ENCODE measurements around the gene MR1.

MR1 gene

DNA sequence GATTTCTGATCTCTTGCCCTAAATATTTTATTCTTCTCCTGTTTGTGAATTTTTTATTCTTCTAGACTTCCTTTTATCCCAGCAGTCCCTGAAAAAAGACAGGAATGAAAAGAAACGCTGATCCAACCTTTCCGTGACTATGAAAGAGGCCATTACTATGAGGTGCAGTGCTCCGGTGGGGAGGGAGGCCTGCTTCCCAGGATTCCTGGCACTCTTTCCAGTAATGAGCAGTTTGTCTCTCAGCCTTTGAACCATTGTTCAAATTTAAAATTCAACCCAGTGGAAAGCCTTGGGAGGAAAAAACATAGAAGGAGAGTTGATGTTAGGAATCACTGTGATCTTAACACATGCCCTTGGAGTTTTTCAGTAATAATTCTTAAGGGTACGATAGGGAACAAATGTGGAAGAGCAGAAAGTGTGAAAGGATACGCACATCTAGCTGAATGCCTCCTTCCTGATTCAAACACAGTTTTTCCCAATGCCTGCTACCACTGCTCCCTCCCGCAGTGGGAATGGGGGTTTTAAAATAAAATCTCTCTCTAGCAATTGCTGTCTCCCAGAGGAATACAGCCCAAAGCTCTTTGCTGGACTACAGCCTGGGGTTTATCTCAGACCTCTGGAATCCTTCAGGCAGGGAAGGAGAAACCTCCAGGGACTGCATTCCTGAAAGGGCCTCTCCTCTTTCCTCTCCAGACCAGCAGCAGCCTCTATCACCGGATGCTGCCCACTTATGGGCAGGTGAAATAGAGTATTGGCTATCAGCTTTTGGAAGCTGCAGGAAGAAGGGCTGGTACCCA lies 60.8 kb downstream of the MR1 start:
- no peaks in the 10 kb centered on the region for H3K9me2 ChIP-seq (replicated peaks; ENCODE audit: low read depth, low read length)
- no peak overlapping the region for H3K9ac ChIP-seq (ENCODE audit: low read depth, low read length, poor library complexity, severe bottlenecking)
- no peak overlapping the region for H3K4me2 ChIP-seq (ENCODE audit: low read depth, low read length, poor library complexity, severe bottlenecking)

DNA sequence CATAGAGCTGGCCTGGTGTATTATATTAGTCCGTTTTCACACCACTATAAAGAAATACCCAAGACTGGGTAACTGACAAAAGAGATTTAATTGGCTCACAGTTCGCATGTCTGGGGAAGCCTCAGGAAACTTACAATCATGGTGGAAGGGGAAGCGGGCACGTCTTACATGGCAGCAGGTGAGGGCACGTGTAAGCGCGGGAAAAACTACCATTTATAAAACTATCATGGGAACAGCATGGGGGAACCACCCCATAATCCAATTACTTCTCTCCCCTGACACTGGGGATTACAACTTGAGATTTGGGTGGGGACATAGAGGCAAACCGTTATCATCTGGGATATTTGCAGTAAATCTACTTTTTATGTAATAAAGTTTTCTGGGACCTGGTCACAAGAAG lies 61.5 kb downstream of the MR1 start:
- Histone ChIP-seq H3F3A (ENCODE audit: low read depth) (no peaks in the 10 kb centered on the region), H3K9me2 (replicated peaks; ENCODE audit: low read depth, low read length) (no peaks in the 10 kb centered on the region), H3K4me2 (ENCODE audit: low read depth, low read length, poor library complexity, severe bottlenecking) (no peak overlapping the region), H3K9me3 (ENCODE audit: insufficient read depth, low read depth, low read length) (no peaks in the 10 kb centered on the region), H3K4me3 (ENCODE audit: low read length, poor library complexity, severe bottlenecking) (no peak overlapping the region), H3K9ac (ENCODE audit: low read depth, low read length, poor library complexity, severe bottlenecking) (no peak overlapping the region), H3K36me3 (ENCODE audit: insufficient read depth, low read length) (no peaks in the 10 kb centered on the region), H3K27me3 (ENCODE audit: insufficient read depth, low read length, poor library complexity, severe bottlenecking) (no peaks in the 10 kb centered on the region), H3K79me2 (ENCODE audit: insufficient read depth, low read length) (peaks cover 50% of the 10 kb centered on the region), H2AFZ (ENCODE audit: low read length) (no peak overlapping the region), H4K20me1 (ENCODE audit: insufficient read depth, low read length, poor library complexity, severe bottlenecking) (peaks cover 37% of the 10 kb centered on the region), H3K4me1 (ENCODE audit: insufficient read depth, low read length, poor library complexity, severe bottlenecking) (peaks cover 38% of the 10 kb centered on the region)
- TF ChIP-seq CTCF (conservative IDR thresholded peaks at IDR 0.05; ENCODE audit: low read length) (no peak), EZH2phosphoT487 (IDR thresholded peaks at IDR 0.05; ENCODE audit: borderline replicate concordance) (no peak)

More for the DNA sequence above, 60.8 kb downstream of the MR1 start:
- no peak for TF ChIP-seq EZH2phosphoT487 (IDR thresholded peaks at IDR 0.05; ENCODE audit: borderline replicate concordance)
- TF ChIP-seq CTCF (conservative IDR thresholded peaks at IDR 0.05; ENCODE audit: low read length) = no peak
- no peak overlapping the region for H2AFZ ChIP-seq (ENCODE audit: low read length)
- H3F3A ChIP-seq (ENCODE audit: low read depth) = no peaks in the 10 kb centered on the region
- peaks cover 57% of the 10 kb centered on the region for H3K79me2 ChIP-seq (ENCODE audit: insufficient read depth, low read length)
- H3K4me3 ChIP-seq (ENCODE audit: low read length, poor library complexity, severe bottlenecking) = no peak overlapping the region
- peaks cover 32% of the 10 kb centered on the region for H3K4me1 ChIP-seq (ENCODE audit: insufficient read depth, low read length, poor library complexity, severe bottlenecking)
- no peaks in the 10 kb centered on the region for H3K27me3 ChIP-seq (ENCODE audit: insufficient read depth, low read length, poor library complexity, severe bottlenecking)
- no peaks in the 10 kb centered on the region for H3K36me3 ChIP-seq (ENCODE audit: insufficient read depth, low read length)
- H3K9me3 ChIP-seq (ENCODE audit: insufficient read depth, low read depth, low read length) = no peaks in the 10 kb centered on the region
- H4K20me1 ChIP-seq (ENCODE audit: insufficient read depth, low read length, poor library complexity, severe bottlenecking) = peaks cover 43% of the 10 kb centered on the region

DNA sequence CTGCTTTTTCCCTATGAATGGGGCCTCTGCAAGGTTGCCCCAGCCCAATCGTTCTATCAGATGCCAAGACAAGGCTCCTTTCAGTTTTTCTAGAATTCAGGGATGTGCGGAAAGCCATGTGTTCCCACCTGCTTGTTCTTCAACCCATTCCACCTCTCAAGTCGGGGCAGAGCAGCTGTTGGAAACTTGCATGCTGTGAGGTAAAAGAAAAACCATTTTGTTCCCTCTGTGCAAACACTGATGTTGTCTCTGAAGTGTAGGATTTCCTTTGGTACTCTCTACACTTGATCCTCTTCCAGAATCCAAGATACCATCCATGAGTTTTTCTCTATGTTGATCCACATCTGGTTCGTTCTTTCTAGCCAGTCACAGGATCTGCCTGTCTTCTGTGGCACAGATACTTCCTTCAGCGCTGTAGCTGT lies 62.0 kb downstream of the MR1 start:
- Histone ChIP-seq H3K9ac (ENCODE audit: low read depth, low read length, poor library complexity, severe bottlenecking) (no peak overlapping the region), H3K79me2 (ENCODE audit: insufficient read depth, low read length) (peaks cover 45% of the 10 kb centered on the region), H3K4me2 (ENCODE audit: low read depth, low read length, poor library complexity, severe bottlenecking) (no peak overlapping the region), H3K27me3 (ENCODE audit: insufficient read depth, low read length, poor library complexity, severe bottlenecking) (no peaks in the 10 kb centered on the region), H2AFZ (ENCODE audit: low read length) (no peak overlapping the region), H3K9me3 (ENCODE audit: insufficient read depth, low read depth, low read length) (no peaks in the 10 kb centered on the region), H3K36me3 (ENCODE audit: insufficient read depth, low read length) (no peaks in the 10 kb centered on the region), H3K9me2 (replicated peaks; ENCODE audit: low read depth, low read length) (no peaks in the 10 kb centered on the region), H3F3A (ENCODE audit: low read depth) (no peaks in the 10 kb centered on the region), H4K20me1 (ENCODE audit: insufficient read depth, low read length, poor library complexity, severe bottlenecking) (peaks cover 32% of the 10 kb centered on the region), H3K4me1 (ENCODE audit: insufficient read depth, low read length, poor library complexity, severe bottlenecking) (peaks cover 38% of the 10 kb centered on the region), H3K4me3 (ENCODE audit: low read length, poor library complexity, severe bottlenecking) (no peak overlapping the region)
- no peak for TF ChIP-seq CTCF (conservative IDR thresholded peaks at IDR 0.05; ENCODE audit: low read length)
- no peak for TF ChIP-seq EZH2phosphoT487 (IDR thresholded peaks at IDR 0.05; ENCODE audit: borderline replicate concordance)
